ENCODE data around the gene C4orf46. TPM values are rescaled to one million over a fixed set of nuclear protein-coding genes. Genes with fewer than 3 reads are reported as not detected.

C4orf46 gene
- total RNA-seq, 1 donor from 2014 or later, result 8.4 TPM

DNA sequence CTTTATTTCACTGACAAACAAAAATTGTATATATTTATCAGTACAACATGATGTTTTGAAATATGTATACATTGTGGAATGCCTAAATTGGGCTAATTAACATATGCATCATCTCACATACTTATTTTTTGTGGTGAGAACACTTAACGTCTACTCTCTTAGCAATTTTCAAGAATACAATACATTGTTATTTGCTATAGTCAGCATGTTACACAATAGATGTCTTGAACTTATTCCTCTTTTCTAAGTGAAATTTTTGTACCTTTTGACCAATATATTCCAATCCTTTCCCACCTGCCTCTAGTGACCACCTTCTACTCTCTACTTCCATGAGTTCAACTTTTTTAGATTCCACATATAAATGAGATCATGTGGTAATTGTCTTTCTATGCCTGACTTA, 35.1 kb downstream of the C4orf46 start:
- Histone ChIP-seq H3K9me3 (ENCODE audit: insufficient read depth, low read depth, low read length) (no peaks in the 10 kb centered on the region), H3K4me2 (ENCODE audit: low read length) (no peak overlapping the region), H3K79me2 (ENCODE audit: insufficient read depth, low read length) (no peaks in the 10 kb centered on the region), H3K27ac (ENCODE audit: low read depth, low read length) (no peak overlapping the region), H3K27me3 (ENCODE audit: insufficient read depth, low read length) (no peaks in the 10 kb centered on the region), H3K4me3 (ENCODE audit: insufficient read depth, low read depth, low read length) (no peak overlapping the region), H3K9ac (ENCODE audit: low read length) (no peak overlapping the region), H3K4me1 (ENCODE audit: insufficient read depth, low read length) (no peaks in the 10 kb centered on the region), H2AFZ (ENCODE audit: low read depth, low read length) (no peak overlapping the region), H4K20me1 (ENCODE audit: insufficient read depth, low read length) (no peaks in the 10 kb centered on the region), H3K36me3 (ENCODE audit: insufficient read depth, low read length) (no peaks in the 10 kb centered on the region)
- TF ChIP-seq, protein P1, sequence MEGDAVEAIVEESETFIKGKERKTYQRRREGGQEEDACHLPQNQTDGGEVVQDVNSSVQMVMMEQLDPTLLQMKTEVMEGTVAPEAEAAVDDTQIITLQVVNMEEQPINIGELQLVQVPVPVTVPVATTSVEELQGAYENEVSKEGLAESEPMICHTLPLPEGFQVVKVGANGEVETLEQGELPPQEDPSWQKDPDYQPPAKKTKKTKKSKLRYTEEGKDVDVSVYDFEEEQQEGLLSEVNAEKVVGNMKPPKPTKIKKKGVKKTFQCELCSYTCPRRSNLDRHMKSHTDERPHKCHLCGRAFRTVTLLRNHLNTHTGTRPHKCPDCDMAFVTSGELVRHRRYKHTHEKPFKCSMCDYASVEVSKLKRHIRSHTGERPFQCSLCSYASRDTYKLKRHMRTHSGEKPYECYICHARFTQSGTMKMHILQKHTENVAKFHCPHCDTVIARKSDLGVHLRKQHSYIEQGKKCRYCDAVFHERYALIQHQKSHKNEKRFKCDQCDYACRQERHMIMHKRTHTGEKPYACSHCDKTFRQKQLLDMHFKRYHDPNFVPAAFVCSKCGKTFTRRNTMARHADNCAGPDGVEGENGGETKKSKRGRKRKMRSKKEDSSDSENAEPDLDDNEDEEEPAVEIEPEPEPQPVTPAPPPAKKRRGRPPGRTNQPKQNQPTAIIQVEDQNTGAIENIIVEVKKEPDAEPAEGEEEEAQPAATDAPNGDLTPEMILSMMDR (IDR thresholded peaks at IDR 0.05; ENCODE audit: insufficient read depth, low read depth, low read length), result no peak
- TF ChIP-seq EZH2 (IDR thresholded peaks at IDR 0.05; ENCODE audit: insufficient read depth, low read length), result no peak
- Mint-ChIP-seq H3K4me1 (ENCODE audit: low read depth, unreplicated experiment) (no peaks in the 10 kb centered on the region), H3K4me3 (ENCODE audit: unreplicated experiment) (no peak overlapping the region), H3K27me3 (ENCODE audit: low read depth, unreplicated experiment) (no peaks in the 10 kb centered on the region), H3K9me3 (ENCODE audit: unreplicated experiment) (no peaks in the 10 kb centered on the region), H3K36me3 (ENCODE audit: low read depth, unreplicated experiment) (no peaks in the 10 kb centered on the region), H3K27ac (ENCODE audit: unreplicated experiment) (no peak overlapping the region)
- FAIRE-seq (no peak), DNase-seq (ENCODE audit: low read depth) (no peak)

DNA sequence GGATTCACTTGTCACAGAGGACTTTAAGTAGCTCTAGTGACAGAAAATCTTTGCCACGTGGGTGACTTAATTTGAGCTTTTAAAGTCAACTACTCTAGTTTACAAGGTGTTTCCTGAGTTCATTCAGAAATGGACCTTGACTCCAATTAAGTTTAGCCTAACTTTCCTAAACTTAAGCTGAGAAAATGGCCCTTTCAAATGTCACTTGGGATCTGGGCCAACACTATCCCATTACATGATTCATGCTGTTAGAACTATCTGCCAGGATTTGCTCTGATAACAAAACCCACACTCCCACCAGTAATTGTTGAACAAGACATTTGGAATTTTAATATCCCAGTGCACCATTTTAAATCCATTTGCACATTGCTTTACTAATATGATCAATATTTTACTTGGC, 40.8 kb downstream of the C4orf46 start:
- Histone ChIP-seq H3K9me3 (ENCODE audit: insufficient read depth, low read depth, low read length) (no peaks in the 10 kb centered on the region), H3K4me2 (ENCODE audit: low read length) (peak overlapping the region; percentile 16), H4K20me1 (ENCODE audit: insufficient read depth, low read length) (no peaks in the 10 kb centered on the region), H2AFZ (ENCODE audit: low read depth, low read length) (no peak overlapping the region), H3K79me2 (ENCODE audit: insufficient read depth, low read length) (no peaks in the 10 kb centered on the region), H3K36me3 (ENCODE audit: insufficient read depth, low read length) (no peaks in the 10 kb centered on the region), H3K27ac (ENCODE audit: low read depth, low read length) (no peak overlapping the region), H3K9ac (ENCODE audit: low read length) (no peak overlapping the region), H3K4me1 (ENCODE audit: insufficient read depth, low read length) (peaks cover 8% of the 10 kb centered on the region), H3K27me3 (ENCODE audit: insufficient read depth, low read length) (no peaks in the 10 kb centered on the region), H3K4me3 (ENCODE audit: insufficient read depth, low read depth, low read length) (no peak overlapping the region)
- TF ChIP-seq, protein P1 (IDR thresholded peaks at IDR 0.05; ENCODE audit: insufficient read depth, low read depth, low read length), result no peak
- TF ChIP-seq EZH2 (IDR thresholded peaks at IDR 0.05; ENCODE audit: insufficient read depth, low read length), result no peak
- DNase-seq (ENCODE audit: low read depth) (peak; percentile 81), FAIRE-seq (peak; percentile 34)
- H3K36me3 Mint-ChIP-seq (ENCODE audit: low read depth, unreplicated experiment), result no peaks in the 10 kb centered on the region
- no peaks in the 10 kb centered on the region for H3K27me3 Mint-ChIP-seq (ENCODE audit: low read depth, unreplicated experiment)
- H3K4me3 Mint-ChIP-seq (ENCODE audit: unreplicated experiment), result no peak overlapping the region
- H3K27ac Mint-ChIP-seq (ENCODE audit: unreplicated experiment), result no peak overlapping the region
- H3K9me3 Mint-ChIP-seq (ENCODE audit: unreplicated experiment), result no peaks in the 10 kb centered on the region
- peaks cover 3% of the 10 kb centered on the region for H3K4me1 Mint-ChIP-seq (ENCODE audit: low read depth, unreplicated experiment)

DNA sequence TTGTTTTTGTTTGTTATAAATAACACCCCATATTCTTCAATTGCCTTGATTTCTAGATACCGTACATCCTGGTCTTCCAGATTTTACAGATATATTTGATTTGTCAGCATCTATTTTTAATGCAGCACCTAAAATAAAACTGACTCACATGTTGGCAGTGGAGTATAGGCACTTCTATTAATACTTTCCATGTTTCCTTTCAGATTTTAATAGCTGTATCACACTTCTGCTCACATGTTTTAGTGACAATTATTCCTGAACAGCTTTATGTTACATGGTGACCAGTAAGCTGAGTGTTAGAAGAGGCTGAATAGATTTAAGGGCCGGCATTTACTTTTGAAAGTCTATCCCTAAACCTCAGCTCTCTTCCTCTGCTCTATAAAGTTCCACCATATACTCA, 46.1 kb downstream of the C4orf46 start:
- TF ChIP-seq, protein P1 (IDR thresholded peaks at IDR 0.05; ENCODE audit: insufficient read depth, low read depth, low read length), result no peak
- no peak for TF ChIP-seq EZH2 (IDR thresholded peaks at IDR 0.05; ENCODE audit: insufficient read depth, low read length)
- Mint-ChIP-seq H3K36me3 (ENCODE audit: low read depth, unreplicated experiment) (no peaks in the 10 kb centered on the region), H3K27ac (ENCODE audit: unreplicated experiment) (no peak overlapping the region), H3K4me3 (ENCODE audit: unreplicated experiment) (no peak overlapping the region), H3K27me3 (ENCODE audit: low read depth, unreplicated experiment) (no peaks in the 10 kb centered on the region), H3K9me3 (ENCODE audit: unreplicated experiment) (no peaks in the 10 kb centered on the region), H3K4me1 (ENCODE audit: low read depth, unreplicated experiment) (no peaks in the 10 kb centered on the region)
- H3K4me1 ChIP-seq (ENCODE audit: insufficient read depth, low read length), result no peaks in the 10 kb centered on the region
- H3K4me3 ChIP-seq (ENCODE audit: insufficient read depth, low read depth, low read length), result no peak overlapping the region
- H3K9me3 ChIP-seq (ENCODE audit: insufficient read depth, low read depth, low read length), result no peaks in the 10 kb centered on the region
- FAIRE-seq, result no peak
- no peaks in the 10 kb centered on the region for H3K79me2 ChIP-seq (ENCODE audit: insufficient read depth, low read length)
- no peaks in the 10 kb centered on the region for H3K36me3 ChIP-seq (ENCODE audit: insufficient read depth, low read length)
- no peak overlapping the region for H2AFZ ChIP-seq (ENCODE audit: low read depth, low read length)
- no peak for DNase-seq (ENCODE audit: low read depth)
- H3K27me3 ChIP-seq (ENCODE audit: insufficient read depth, low read length), result no peaks in the 10 kb centered on the region
- H4K20me1 ChIP-seq (ENCODE audit: insufficient read depth, low read length), result no peaks in the 10 kb centered on the region
- no peak overlapping the region for H3K9ac ChIP-seq (ENCODE audit: low read length)
- no peak overlapping the region for H3K4me2 ChIP-seq (ENCODE audit: low read length)
- H3K27ac ChIP-seq (ENCODE audit: low read depth, low read length), result no peak overlapping the region

Measured in astrocyte (in vitro differentiated cells and primary cell).